ENCODE measurements around the gene TLE4.

DNA sequence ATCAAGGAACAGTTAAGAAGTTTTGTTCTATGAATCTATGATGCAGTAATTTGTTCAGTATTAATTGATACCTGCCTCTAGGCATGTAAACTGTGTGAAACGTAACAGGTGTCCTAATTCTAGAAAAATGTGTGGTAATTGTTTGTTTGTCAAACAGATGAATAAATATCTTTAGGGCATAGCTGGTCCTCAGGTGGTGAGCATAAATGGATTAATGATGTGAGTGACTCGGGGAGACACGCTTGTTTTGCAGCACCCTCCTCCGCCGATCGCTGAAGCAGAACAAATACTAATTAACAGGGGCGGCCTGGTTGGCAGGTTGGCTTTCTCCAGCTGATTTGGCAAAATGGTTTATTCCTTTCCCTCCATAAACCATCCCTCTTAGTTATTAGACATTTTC, 88.8 kb downstream of the TLE4 start:
- TF ChIP-seq, protein P1, sequence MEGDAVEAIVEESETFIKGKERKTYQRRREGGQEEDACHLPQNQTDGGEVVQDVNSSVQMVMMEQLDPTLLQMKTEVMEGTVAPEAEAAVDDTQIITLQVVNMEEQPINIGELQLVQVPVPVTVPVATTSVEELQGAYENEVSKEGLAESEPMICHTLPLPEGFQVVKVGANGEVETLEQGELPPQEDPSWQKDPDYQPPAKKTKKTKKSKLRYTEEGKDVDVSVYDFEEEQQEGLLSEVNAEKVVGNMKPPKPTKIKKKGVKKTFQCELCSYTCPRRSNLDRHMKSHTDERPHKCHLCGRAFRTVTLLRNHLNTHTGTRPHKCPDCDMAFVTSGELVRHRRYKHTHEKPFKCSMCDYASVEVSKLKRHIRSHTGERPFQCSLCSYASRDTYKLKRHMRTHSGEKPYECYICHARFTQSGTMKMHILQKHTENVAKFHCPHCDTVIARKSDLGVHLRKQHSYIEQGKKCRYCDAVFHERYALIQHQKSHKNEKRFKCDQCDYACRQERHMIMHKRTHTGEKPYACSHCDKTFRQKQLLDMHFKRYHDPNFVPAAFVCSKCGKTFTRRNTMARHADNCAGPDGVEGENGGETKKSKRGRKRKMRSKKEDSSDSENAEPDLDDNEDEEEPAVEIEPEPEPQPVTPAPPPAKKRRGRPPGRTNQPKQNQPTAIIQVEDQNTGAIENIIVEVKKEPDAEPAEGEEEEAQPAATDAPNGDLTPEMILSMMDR (IDR thresholded peaks at IDR 0.05), result no peak
- no peak for TF ChIP-seq ZFX (IDR thresholded peaks at IDR 0.05; ENCODE audit: borderline replicate concordance)
